GM13976 (cell line): ENCODE measurements around the gene FBN3.

Source experiments
- DNase-seq: peaks from one replicate; pipeline ENCODE4 v3.0.0; 2012; ENCODE audit warnings: low spot score
- CTCF ChIP-seq: IDR thresholded peaks from 2 replicates; pipeline ENCODE4 v1.5.1; 2012; ENCODE audit warnings: borderline replicate concordance, mild to moderate bottlenecking; ENCODE audit not compliant: insufficient read depth; ENCODE audit errors: extremely low read depth, missing control alignments, control extremely low read depth
- in situ Hi-C: fragments of 300-500 bp; cut with MboI; formaldehyde crosslinking; loops from one replicate; pipeline ENCODE4 v1.12.0; 2022; ENCODE audit warnings: low sequenced_read_pairs, mixed read lengths, inconsistent platforms; ENCODE audit not compliant: unreplicated experiment

FBN3 gene

DNA sequence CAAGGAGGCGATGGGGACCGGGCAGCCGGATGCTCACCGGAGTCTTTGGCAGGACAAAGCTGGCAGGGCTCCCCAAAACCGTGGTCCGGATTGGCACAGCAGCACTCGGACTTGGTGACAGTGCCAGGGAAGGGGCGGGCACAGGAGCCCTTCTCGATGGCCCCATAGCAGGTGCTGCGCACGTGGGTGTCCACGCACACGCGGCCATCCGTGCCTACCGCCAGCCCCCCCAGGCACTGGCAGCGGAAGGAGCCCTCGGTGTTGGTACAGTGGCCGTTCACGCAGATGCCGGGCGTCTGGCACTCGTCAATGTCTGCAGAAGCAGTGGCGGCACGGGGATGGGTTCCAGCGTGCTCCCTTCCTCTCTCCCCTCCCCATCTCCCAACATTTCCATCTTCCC, 17.9 kb downstream of the FBN3 start:
- no peak for DNase-seq
- in situ Hi-C loops = no loop called here
- TF ChIP-seq CTCF = no peak

DNA sequence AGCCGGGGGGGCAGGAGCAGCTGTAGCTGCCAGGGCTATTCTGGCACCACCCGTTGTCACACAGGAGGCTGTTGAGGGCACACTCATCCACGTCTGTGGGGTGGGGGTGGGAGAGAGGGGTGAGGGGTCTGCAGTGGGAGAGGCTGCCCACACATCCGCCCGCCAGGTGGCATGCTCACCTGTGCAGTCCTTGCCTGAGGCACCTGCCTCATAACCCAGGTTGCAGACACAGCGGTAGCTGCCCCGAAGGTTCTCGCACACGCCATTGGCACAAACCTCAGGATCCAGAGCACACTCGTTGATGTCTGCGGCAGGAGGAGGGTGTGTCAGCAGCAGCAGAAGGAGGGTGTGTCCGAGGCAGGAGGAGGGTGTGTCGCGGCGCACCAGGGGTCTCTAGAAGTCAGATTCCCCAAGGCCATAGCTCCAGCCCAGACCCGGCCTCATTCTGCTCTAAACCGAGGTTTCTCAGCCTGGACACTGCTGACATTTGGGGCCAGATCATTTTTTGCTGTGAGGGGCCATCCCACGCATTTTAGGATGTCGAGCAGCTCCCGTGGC, 20.3 kb downstream of the FBN3 start:
- no peak for DNase-seq

DNA sequence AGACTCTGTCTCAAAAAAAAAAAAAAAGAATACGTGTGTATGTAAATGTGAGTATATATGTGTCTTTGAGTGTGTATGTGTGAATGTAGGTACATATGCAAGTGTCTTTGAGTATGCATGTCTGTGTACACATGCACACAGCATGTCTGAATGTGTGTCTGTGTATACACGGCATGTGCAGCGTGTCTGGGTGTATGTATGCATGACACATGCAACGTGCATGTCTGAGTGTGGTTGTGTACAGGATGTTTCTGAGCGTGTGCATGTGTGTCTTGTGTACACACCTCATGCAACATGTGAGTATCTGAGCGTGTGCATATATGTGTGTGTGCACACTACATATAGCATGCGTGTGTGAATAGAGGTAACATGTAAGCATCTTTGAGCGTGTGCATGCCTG, 20.8 kb downstream of the FBN3 start:
- no peak for DNase-seq
- TF ChIP-seq CTCF = no peak
- in situ Hi-C loops = no loop called here

More for the DNA sequence above, 20.3 kb downstream of the FBN3 start:
- no peak for TF ChIP-seq CTCF
- in situ Hi-C loops = no loop called here

GRCh38 chr19:8127311-8127710, 22.1 kb downstream of the FBN3 start:
- DNase-seq = no peak
- no peak for TF ChIP-seq CTCF
- in situ Hi-C loops = no loop called here

GRCh38 chr19:8126511-8126910, 22.9 kb downstream of the FBN3 start:
- no peak for DNase-seq
- no peak for TF ChIP-seq CTCF
- in situ Hi-C loops = no loop called here

DNA sequence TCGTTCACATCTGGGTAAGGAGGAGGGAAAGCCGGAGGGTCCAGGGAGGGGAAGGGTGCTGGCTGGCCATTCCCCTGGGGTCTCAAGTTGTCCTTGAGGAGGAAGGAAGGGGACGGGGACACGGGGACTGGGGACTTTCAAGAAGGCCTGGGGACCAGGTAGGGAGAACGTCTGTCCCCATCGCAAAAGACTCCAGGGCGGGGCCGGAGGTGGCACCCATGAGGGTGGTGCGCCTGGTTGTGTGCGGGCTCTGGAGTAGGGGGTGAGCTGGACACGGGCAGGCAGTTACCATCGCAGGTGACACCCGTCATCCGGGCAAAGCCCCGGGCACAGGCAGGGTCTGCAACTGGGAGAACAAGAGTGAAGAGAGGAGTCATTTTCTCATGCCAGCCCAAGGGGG, 23.4 kb downstream of the FBN3 start:
- in situ Hi-C loops = no loop called here
- no peak for TF ChIP-seq CTCF
- no peak for DNase-seq

DNA sequence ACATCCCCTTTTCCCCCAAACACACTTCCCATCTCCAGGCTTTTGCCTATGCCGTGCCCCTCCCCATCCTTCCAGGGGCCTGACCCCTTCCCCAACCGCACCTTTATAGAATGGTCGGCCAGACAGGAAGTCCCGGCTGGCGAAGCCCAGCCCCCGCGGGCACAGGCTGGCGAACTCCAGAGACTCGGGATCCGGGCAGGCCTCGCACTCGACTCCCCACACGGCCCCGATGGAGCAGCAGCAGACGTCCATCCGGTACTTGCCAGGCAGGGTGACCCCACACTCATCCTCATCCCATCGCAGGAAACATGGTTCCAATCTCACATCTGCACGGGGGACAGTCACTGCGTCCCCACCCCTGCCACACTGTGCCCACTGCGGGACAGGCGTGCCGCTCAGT, 25.7 kb downstream of the FBN3 start:
- TF ChIP-seq CTCF = no peak
- no peak for DNase-seq
- in situ Hi-C loops = no loop called here
